Globus pallidus (tissue), 1 donor: ENCODE data around the gene ISOC2.

Experiments
- DNase-seq: peaks from one replicate; pipeline ENCODE4 v3.0.0-alpha.2; 2015; ENCODE audit warnings: low spot score

Gene ISOC2

DNA sequence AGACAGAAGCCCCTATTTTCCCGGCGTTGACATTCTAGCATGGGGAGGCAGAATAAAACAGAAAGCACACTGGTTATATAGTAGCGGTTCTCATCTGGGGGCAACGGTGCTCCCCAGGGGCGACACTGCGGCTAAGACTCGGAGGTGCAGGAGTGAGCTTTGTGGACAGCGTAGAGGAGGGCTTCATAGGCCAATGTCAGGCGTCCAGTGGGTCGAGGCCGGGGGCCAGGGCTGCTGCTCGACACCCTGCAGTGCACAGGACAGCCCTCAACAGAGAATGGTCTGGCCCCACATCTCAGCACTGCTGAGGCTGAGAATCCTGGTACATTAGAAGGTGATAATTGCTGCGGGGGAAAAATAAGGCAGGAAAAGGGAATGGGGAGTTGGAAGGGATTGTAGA lies 16.5 kb upstream of the ISOC2 start:
- DNase-seq: no peak

DNA sequence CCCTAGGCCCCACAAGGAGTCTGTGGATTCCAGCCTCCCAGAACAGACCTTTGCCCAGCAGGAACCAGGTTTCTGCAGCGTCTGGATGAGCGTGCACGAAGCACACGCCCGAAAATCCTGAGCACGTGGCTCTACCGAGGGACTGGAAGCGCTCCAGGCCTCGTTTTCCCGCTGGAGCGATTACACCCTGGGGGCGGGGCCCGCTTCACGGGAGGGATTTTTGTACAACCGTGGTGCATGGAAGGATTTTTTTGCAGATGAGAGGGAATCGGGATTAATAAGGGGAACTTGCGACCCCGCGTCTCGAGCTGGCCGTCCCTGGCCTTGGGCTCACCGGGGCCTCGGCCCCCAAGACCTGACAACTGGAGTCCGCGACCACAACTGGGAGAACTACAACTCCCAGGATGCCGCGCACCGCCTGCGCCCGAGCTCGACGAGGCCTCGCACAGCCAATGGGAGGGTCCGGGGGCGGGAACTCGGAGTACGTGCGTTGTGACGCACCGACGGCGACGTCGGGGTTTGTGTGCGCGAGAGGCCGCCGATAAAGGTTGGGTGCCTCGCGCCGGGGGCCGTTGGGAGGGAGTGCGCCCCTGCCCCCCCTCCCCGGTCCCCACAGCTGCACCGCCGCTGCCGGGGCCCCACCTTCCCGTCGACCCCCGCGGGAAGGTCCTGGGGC lies 14.8 kb upstream of the ISOC2 start, which contains the start of gene ZNF628:
TSS of gene ZNF628 (plus strand) at position 518 of the 676 bp plus-strand sequence. CDS start 3,294 bp downstream, outside the sequence.
- peak; percentile 99 for DNase-seq

DNA sequence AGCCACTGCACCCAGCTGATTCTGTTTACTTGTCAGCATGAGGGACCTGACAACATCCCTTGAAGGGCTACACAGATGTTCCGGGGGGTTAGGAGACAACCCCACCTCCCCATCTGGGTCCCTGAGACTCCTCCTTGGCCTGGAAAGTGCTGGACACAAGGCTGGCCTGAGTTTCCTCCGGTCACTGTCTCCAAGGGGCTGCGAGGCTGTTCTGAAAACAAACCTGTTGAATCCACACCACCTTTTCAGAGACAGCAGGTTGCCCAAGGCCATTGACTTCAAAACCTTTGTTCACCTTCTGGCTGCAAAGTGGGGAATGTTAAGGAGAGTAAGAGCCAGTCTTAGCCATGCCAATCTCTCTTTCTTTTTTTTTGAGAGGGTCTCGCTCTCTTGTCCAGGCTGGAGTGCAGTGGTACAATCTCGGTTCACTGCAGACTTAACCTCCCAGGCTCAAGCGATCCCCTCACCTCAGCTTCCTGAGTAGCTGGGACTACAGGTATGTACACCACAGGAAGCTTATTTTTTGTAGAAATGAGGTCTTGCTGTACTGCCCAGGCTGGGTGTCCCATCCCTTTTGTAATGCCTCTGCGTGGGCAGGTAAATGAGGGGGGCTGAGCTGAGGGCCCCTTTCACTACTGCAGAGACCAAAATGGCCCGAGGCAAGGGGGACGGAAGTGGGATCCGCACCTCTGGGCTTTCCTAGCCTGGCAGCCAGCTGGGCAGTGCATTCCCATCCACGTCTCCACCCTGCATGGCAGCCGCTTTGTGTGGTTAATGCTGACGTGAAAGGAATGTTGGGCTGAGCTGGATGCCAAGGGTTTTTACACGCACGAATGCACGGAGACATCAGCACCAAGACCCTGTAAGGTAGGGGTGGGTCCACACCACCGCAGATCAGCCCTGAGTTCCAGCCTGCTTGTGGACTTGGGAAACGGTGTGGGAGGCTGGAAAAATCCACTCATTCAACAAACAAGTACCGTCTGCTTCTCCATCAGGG lies 13.1 kb upstream of the ISOC2 start:
- DNase-seq: no peak

DNA sequence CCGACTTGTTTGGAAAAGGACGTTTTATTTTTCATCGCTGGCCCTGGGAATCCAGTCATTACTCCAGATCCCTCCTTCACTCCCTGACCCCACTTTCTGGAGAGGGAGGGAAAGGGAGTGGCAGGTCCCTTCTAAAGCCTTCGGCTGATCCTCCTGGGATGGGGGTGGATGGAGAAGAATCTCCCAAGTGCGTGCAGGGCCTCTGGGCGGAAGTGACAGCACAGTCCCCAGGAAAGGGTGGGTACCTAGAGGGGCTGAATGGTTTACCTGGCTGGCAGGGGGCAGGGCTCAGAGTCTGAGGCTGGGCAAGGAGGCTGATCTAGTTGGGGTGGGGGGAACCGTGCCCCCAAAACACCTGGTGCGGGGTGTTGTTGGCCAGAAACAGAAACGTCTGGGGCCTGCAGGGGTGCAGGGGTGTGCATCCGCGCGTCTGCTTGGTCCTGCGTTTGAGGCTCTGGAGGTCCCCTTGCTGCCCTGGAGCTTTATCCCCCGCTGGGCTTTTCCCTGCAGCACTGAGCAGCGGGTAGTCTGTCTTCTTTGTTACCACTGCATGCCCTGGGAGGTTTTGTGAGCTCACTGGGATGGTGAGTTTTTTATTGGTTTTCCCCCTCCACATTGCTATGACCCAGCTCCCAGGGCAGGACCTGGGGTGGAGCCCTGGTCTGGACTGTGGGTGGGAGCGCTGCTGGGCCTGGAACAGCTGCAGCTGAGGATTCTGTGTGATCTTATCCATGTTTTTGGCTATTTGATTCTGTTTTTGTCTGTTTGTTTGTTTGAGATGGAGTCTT lies 12.0 kb upstream of the ISOC2 start:
- DNase-seq: no peak

DNA sequence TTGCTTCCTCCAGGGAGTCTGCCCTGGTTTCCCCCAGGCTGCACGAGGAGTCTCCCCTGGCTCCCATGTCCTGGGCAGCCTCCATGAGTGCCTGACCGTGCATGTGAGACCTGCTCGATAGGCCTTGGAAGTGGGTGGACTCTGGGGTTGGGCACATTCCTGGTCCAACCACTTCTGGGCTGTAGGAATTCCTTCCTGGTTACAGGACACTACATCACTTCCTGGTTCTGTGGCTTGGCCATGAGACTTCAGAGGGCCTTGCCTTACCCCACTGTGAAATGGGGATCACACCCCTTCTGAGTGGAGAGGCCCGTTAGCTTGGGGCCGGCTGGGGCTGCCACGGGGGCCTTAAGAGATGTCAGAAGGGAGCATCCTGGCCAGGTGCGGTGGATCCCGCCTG lies 11.0 kb upstream of the ISOC2 start:
- DNase-seq: no peak

DNA sequence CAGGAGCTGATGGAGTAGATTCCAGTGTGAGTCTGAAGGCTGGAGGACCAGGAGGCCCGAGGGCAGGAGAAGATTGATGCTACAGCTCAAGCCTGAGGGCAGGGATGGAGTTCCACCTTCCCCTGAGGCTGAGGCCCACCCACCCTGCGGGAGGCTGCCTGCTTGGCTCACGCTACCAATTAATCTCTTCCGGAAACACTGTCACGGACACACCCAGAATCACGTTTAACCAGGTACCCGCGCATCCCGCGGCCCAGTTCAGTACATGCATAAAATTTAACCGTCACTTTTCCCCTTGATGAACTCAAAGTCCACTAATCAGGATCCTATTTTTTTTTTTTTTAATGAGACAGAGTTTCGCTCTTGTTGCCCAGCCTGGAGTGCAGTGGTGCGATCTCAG lies 9.8 kb upstream of the ISOC2 start:
- no peak for DNase-seq

DNA sequence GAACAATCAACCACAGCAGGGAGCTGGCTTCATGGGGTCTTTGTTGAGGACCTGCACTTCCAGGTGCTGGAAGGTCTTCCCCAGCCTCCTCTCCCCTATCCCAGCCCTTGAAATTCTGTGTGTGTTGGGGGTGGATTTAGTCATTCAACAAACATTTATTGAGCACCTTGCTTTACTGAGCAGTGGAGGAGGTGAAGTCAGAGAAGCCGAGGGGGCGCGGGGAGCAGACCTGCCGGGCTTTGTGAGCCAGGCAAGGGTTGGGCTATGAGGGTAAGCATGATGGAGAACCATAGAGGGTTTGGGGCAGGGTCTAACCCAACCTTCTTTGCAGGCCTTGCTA lies 6.6 kb upstream of the ISOC2 start:
- DNase-seq: no peak

DNA sequence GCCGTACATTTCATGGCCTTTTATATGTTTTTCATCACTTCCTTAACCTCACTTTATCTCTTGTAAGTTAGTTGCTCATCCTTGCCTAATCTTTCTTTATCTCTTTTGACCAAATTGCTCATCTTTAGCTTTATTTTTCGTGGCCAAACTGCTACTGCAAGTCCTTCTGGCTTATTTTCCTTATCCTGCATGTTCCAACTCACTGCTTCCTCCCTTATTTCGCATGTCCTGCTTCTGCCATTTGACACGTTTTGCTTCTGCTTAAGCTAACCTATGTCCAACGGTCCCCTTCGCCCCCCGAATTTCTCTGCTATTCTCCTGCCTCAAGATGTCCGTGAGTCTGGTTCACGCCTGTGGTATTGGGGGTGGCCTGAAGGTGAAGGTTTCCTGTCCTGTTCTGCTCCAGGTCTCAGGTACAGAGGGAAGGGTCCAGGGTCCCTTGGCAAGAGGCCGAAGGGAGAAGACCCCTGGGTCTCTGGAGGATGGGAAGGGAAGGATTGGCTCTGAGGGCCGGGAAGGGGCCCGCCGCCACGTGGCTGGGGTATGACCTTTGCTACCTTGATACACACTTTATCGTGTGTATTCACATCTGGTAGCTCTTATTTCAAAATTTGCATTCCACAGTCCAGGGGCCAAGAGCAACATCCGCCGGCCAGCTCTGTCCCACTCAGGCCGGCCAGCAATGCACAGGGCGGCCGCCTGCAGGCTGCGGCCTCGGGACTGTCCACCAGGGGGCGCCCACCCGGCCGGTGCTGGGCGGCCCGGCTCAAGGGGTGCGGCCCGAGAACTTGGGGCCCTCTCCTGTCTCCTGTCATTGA lies 6.0 kb upstream of the ISOC2 start:
- no peak for DNase-seq

DNA sequence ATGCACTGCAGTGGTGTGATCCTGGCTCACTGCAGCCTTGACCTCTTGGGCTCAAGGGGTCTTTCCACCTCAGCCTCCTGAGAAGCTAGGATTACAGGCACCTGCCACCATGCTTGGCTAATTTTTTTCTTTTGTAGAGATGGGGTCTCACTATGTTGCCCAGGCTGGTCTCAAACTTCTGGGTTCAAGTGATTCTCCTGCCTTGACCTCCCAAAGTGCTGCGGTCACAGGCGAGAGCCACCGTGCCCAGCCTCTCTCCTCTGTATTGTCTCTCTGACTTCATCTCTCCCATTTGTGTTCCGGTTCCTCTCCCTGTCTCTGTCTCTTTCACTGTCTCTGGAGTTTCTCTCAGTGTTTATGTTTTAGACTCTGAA lies 4.8 kb upstream of the ISOC2 start:
- DNase-seq: no peak

DNA sequence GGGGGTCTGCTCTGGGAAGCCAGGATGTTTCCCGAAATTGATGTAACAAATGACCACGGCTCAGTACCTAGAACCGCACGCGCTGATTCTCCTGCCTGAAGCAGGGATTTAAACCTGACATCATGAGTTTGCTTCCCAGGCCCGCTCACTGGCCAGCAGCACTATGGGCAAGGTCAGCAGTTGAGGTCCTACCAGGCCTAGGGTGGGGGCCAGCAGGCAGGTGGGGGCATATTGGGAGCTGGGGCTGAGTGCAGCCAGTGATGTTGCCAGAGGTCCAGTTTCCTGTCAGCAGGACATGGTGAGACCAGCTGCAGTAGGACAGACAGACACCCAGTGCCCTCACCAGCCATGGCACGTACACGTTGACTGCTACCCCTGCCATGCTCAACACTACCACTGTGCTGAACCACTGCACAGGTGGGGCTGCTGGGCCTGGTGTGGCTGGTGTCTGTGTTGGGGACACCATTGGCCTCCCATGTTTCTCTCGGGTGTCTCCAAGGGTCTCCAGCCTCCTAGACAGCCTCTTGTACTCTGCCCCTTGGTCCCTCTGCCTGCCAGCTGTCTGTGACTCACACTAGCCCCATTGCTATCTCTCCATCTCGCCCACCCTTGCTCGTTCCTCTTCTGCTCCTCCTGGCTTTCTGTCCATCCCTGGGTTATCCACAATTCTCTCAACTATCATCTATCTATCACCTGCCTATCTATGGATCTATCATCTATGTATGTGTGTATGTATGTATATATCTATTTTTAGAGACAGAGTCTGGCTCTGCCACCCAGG lies 4.2 kb upstream of the ISOC2 start:
- no peak for DNase-seq

DNA sequence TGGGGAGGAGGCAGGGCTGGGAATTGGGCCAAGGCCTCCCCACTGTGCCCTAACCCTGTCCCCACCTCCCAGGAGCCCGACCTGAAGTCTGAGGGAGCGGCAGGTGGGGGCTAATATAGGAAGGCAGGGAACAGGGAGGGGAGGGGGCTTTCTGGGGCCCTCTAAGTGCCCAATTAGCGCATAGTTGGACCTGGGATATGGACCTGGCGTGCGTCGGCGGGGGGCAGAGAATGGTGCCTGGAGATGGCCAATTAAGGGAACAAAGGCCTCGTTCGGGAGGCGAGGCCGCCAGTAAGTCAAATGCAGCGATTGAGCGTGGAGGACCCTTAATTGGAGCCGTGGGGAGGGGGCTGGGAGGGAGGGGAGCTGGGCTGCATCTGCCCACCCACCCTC lies 3.2 kb upstream of the ISOC2 start, which contains the start of gene C19orf85:
TSS of gene C19orf85 (minus strand) at position 90 of the 393 bp plus-strand sequence. CDS start 197 bp downstream, outside the sequence.
- no peak for DNase-seq

DNA sequence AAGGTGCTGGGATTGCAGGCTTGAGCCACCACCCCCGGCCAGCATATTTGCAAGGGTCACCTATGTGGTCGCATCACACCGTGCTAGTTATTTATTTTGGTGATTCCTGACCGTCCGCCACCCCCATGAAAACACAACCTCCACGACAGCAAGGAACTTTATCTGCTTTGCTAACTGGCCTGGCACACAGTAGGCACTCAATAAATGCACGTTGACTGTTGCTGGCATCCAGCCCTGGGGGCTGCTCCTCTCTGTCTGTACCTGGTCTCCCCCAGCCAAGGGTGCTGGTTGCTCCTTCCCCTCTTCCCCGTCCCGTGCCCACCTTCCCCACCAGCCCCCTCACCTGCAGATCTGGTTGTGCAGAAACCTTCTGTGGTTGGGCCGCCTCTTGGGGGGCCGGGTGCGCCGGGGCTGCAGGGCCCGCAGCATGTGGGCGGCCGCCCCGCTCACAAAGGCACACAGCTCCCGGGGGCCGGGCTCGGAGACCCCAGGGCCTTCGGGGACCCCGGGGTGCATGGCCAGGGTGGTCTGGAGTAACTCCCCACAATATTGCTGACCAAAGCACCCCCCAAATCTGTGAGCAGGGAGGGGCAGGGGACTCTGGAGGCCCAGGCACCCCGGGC lies 2.7 kb upstream of the ISOC2 start:
- DNase-seq: no peak

DNA sequence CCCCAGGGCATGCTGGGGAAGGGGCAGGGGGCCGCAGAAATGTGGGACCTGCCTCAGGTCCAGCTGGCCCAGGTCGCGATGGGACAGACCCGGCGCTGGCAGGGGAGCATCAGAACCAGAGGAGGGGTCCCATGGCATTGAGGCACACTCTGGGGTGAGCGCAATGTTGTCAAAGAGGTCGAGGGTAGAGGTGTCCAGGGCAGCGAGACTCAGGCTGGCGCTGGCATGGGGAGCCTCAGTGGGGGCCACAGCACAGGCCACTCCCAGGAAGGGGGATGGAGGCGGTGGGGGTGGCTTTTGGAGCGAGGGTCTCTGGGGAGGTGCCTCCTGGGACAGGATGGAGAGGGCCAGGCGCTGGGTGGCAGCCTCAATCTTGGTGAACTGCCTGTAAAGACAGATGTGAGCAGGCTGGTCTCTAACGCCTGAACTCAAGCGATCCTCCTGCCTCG lies 2.2 kb upstream of the ISOC2 start:
- no peak for DNase-seq

DNA sequence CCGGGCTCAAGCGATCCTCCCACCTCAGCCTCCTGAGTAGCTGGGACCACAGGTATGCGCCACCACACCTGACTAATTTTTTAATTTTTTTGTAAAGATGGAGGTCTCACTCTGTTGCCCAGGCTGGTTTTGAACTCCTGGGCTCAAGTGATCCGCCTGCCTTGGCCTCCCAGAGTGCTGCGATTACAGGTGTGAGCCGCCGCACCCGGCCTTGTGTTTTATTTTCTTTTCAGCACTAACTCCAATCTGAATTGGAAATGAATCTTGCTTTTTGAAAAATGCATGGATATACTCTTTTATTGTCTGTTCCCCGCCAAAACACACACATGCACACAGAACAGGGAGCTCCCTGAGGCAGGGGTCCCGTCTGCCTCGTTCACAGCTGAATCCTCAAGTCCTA lies 1.3 kb upstream of the ISOC2 start:
- DNase-seq: no peak

DNA sequence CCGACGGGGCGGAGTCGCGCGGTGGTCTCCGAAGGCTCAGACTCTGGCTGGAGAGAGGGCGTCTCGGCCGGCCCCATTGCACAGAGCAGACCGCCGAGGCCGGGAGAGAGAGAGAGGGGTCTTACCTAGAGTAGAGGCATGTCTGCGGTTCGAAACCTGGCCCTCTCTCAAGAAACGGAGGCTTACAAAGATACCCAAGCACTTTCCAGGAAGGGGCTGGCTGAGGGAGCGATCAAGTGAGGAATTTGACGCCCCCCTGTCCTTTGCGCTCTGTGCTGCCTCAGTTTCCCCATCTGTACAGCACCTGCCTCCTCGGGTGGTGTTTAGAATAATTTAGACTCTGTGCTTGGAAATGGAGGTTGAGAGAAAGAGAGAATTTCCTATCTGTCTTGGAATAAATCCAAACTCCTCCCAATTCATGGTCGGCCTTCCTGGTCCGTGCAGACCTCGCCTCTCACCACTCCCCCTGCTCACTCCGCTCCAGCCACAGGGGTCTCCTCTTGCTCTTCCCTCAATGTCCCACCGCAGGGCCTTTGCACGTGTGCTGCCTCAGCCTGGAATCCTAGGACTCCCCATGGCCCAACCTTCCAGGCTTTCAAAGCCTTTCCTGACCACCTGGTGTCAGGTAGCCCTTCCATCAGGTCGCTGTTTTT lies 658 bp upstream of the ISOC2 start:
- no peak for DNase-seq

DNA sequence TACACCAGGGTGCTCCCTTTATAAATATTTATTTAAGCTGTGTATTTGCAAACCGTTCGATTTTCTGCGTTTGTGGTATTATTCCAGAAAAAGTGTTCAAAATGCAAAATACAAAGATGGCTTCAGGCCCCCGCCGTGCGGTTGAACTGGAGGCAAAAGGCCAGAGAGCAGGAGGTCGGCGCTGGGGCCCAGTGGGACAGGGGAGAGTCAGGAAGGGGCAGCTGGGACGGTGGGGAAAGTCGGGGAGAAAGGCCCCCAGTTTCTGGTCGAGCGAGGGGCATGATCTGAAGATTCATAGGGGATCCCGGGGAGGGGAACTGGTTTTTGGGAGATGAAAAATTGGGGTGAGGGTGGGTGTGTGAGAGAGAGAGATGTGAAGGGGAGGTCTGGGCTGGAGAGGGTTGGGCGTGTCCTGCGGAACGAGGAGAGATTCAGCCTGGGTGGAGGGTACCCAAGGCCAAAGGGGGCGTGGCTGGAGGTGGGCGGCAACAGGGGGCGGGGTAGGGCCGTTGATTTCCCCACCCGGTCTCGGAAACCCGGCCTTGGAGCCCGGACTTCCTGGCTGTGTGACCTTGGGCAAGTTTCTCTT lies 678 bp downstream of the ISOC2 start:
- DNase-seq: peak; percentile 69

DNA sequence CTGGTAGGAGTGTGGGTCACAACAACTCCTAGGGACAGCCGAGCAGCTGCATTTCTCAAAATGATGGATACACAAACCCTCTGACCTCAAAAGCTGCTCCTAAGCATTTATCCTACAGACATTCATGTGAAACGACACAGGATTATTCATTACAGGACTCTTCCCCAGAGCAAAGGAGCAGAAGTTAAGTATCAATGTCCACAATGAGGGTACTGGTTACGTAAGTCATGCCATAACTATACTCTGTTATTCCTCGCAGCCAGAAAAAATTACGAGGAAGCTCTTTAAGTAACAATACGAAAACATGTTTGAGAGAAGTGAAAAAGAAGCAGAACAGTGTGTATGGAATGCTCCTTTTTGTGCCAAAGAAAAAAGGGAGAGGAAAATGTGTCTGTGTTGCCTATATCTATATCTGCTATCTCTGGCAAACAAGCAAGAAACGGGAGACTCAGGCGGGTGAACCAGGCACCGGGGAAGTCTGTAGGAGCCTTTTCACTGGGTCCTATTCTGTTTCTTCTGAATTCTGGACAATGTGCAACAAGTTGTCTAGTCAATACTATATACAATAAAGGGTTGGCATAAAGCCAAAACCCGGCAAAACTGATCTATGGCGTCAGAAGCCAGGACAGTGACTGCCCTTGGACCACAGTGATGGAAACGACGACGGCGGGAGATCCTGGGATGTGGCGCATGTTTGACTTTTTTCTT lies 1.3 kb downstream of the ISOC2 start:
- DNase-seq: peak; percentile 40

DNA sequence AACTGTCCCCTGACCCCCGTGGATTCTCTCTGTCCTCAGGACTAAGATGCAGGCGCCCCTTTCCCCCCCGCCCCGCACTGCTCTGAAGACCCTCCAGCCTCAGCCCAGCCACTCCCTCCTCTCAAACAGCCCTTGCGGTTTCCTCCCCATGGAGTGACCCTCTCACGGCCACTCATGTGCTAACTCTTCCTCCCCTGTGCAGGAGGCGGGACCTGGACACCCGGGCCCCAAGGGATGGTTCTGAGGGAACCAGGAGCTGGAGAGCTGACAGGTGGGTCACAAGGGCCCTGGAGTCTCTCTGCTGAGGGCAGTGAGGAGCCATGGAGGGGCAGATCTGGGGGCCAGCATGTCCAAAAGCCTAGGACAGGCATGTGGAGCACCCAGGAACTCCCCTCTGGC lies 1.9 kb downstream of the ISOC2 start:
- no peak for DNase-seq
